ENCODE results near the gene THSD7B. TPM values are rescaled to one million over a fixed set of nuclear protein-coding genes. Genes with fewer than 3 reads are reported as not detected.

Gene THSD7B
- polyA plus RNA-seq, 1 donor from 2014 or later, result 0.46 TPM

DNA sequence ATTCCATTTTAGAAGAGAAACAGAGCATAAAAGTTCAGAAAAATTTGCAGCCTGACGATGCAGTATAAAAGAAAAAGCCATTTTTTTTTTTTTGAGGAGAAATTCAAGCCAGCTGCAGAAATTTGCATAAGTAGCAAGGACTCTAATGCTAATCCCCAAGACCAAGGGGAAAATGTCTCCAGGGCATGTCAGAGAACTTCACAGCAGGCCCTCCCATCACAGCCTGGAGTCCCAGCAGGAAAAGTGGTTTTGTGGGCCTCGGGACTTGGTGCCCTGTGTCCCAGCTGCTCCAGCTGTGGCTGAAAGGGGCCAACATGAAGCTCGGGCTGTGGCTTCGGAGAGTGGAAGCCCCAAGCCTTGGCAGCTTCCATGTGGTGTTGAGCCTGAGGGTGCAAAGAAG, 873.6 kb downstream of the THSD7B start:
- no peak overlapping the region for H3K4me3 ChIP-seq (ENCODE audit: low read length)
- no peak overlapping the region for H2AFZ ChIP-seq (ENCODE audit: low read depth, low read length)
- no peaks in the 10 kb centered on the region for H3F3A ChIP-seq (ENCODE audit: insufficient read depth, low read length, poor library complexity, severe bottlenecking)
- no peaks in the 10 kb centered on the region for H3K9me2 ChIP-seq (ENCODE audit: insufficient read depth, low read length)
- TF ChIP-seq, protein P1, sequence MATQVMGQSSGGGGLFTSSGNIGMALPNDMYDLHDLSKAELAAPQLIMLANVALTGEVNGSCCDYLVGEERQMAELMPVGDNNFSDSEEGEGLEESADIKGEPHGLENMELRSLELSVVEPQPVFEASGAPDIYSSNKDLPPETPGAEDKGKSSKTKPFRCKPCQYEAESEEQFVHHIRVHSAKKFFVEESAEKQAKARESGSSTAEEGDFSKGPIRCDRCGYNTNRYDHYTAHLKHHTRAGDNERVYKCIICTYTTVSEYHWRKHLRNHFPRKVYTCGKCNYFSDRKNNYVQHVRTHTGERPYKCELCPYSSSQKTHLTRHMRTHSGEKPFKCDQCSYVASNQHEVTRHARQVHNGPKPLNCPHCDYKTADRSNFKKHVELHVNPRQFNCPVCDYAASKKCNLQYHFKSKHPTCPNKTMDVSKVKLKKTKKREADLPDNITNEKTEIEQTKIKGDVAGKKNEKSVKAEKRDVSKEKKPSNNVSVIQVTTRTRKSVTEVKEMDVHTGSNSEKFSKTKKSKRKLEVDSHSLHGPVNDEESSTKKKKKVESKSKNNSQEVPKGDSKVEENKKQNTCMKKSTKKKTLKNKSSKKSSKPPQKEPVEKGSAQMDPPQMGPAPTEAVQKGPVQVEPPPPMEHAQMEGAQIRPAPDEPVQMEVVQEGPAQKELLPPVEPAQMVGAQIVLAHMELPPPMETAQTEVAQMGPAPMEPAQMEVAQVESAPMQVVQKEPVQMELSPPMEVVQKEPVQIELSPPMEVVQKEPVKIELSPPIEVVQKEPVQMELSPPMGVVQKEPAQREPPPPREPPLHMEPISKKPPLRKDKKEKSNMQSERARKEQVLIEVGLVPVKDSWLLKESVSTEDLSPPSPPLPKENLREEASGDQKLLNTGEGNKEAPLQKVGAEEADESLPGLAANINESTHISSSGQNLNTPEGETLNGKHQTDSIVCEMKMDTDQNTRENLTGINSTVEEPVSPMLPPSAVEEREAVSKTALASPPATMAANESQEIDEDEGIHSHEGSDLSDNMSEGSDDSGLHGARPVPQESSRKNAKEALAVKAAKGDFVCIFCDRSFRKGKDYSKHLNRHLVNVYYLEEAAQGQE (IDR thresholded peaks at IDR 0.05; ENCODE audit: borderline replicate concordance), result no peak
- TF ChIP-seq RAD21 (conservative IDR thresholded peaks at IDR 0.05) (no peak), SMC3 (conservative IDR thresholded peaks at IDR 0.05; ENCODE audit: poor library complexity) (no peak), EZH2 (IDR thresholded peaks at IDR 0.05; ENCODE audit: borderline replicate concordance, insufficient read depth, low read length, poor library complexity, severe bottlenecking) (no peak), POLR2AphosphoS5 (IDR thresholded peaks at IDR 0.05) (no peak), MXI1 (conservative IDR thresholded peaks at IDR 0.05; ENCODE audit: poor library complexity, severe bottlenecking) (no peak)
- H3K27me3 ChIP-seq (ENCODE audit: insufficient read depth, low read depth, low read length), result no peaks in the 10 kb centered on the region
- H3K36me3 ChIP-seq (ENCODE audit: insufficient read depth, low read length), result no peaks in the 10 kb centered on the region
- H3K4me2 ChIP-seq (ENCODE audit: low read length), result no peak overlapping the region
- H3K9me3 ChIP-seq (ENCODE audit: low read length), result no peaks in the 10 kb centered on the region
- H4K20me1 ChIP-seq (ENCODE audit: insufficient read depth), result no peaks in the 10 kb centered on the region
- no peak overlapping the region for H3K27ac ChIP-seq (ENCODE audit: low read length)
- no peaks in the 10 kb centered on the region for H3K79me2 ChIP-seq (replicated peaks; ENCODE audit: insufficient read depth, low read length)
- no peak overlapping the region for H3K9ac ChIP-seq (ENCODE audit: low read length)

- H3K9ac ChIP-seq (ENCODE audit: low read length), result no peak overlapping the region
- H2AFZ ChIP-seq (ENCODE audit: low read depth, low read length), result no peak overlapping the region
- no peaks in the 10 kb centered on the region for H3K79me2 ChIP-seq (replicated peaks; ENCODE audit: insufficient read depth, low read length)
- no peaks in the 10 kb centered on the region for H3F3A ChIP-seq (ENCODE audit: insufficient read depth, low read length, poor library complexity, severe bottlenecking)
- no peaks in the 10 kb centered on the region for H3K36me3 ChIP-seq (ENCODE audit: insufficient read depth, low read length)
- H3K9me2 ChIP-seq (ENCODE audit: insufficient read depth, low read length), result no peaks in the 10 kb centered on the region
- H3K27ac ChIP-seq (ENCODE audit: low read length), result no peak overlapping the region
- no peak overlapping the region for H3K4me3 ChIP-seq (ENCODE audit: low read length)
- H3K9me3 ChIP-seq (ENCODE audit: low read length), result no peaks in the 10 kb centered on the region
- H3K4me2 ChIP-seq (ENCODE audit: low read length), result no peak overlapping the region
- H4K20me1 ChIP-seq (ENCODE audit: insufficient read depth), result no peaks in the 10 kb centered on the region
- TF ChIP-seq POLR2AphosphoS5 (IDR thresholded peaks at IDR 0.05) (no peak), EZH2 (IDR thresholded peaks at IDR 0.05; ENCODE audit: borderline replicate concordance, insufficient read depth, low read length, poor library complexity, severe bottlenecking) (no peak), CTCF (IDR thresholded peaks at IDR 0.05; ENCODE audit: poor library complexity, severe bottlenecking) (no peak), RAD21 (conservative IDR thresholded peaks at IDR 0.05) (no peak), MXI1 (conservative IDR thresholded peaks at IDR 0.05; ENCODE audit: poor library complexity, severe bottlenecking) (no peak), TAF1 (IDR thresholded peaks at IDR 0.05; ENCODE audit: low read depth) (no peak), SMC3 (conservative IDR thresholded peaks at IDR 0.05; ENCODE audit: poor library complexity) (no peak), EP300 (conservative IDR thresholded peaks at IDR 0.05; ENCODE audit: poor library complexity, severe bottlenecking) (no peak)
- TF ChIP-seq, protein P1 (IDR thresholded peaks at IDR 0.05; ENCODE audit: borderline replicate concordance), result no peak
- no peaks in the 10 kb centered on the region for H3K27me3 ChIP-seq (ENCODE audit: insufficient read depth, low read depth, low read length)
These were observed 879.4 kb downstream of the THSD7B start for GRCh38 chr2:137644731-137645130.
